Raji (cell line): Measurements from ENCODE around the gene TUBB2B.

Source experiments
- POLR2A ChIP-seq: IDR thresholded peaks from 2 replicates; pipeline ENCODE4 v1.6.1; 2011; ENCODE audit warnings: low read depth, low read length, control low read depth; ENCODE audit not compliant: insufficient read depth

Gene TUBB2B

GRCh38 chr6:3245216-3245615 is 17.8 kb upstream of the TUBB2B start:
- no peak for TF ChIP-seq POLR2A

GRCh38 chr6:3244003-3244831 is 16.8 kb upstream of the TUBB2B start:
- no peak for TF ChIP-seq POLR2A

DNA sequence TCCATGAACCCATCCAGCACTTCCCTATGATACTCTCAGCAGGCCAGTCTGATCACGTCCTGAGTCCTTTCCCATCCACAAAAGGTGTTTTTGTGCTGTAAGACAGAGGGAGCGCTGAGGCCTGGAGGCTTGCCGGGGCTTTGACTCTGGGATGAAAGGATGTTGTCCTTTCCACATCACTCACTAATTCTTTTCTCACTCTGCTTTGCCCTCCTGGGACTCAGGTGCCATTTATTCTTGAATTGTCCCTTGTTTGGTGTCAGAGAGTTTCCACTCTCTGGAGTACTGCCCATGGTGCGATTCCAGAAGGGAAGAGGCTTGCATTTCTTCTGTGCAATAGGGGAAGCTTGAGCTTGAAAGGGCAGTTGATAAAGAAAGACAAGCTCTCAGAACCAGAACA is 15.3 kb upstream of the TUBB2B start:
- TF ChIP-seq POLR2A = no peak

DNA sequence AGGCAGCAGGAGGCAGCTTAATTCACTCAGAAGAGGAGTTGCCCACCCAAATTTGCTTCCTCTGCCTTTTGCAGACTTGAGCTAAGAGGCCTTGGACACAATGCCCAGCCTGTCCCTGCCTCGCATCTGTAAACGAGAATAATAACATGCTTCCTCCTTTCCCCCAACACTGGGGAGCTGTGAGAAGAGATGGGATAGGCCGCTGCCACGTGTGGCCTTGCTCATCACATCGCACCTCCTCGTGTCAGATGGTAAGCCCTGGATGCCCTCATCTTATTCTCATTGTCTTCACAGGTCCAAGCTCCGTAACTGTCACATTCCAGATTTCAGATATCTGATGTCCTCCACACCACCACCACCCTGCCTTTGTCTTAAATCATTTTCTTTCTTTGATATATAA is 13.1 kb upstream of the TUBB2B start:
- no peak for TF ChIP-seq POLR2A

DNA sequence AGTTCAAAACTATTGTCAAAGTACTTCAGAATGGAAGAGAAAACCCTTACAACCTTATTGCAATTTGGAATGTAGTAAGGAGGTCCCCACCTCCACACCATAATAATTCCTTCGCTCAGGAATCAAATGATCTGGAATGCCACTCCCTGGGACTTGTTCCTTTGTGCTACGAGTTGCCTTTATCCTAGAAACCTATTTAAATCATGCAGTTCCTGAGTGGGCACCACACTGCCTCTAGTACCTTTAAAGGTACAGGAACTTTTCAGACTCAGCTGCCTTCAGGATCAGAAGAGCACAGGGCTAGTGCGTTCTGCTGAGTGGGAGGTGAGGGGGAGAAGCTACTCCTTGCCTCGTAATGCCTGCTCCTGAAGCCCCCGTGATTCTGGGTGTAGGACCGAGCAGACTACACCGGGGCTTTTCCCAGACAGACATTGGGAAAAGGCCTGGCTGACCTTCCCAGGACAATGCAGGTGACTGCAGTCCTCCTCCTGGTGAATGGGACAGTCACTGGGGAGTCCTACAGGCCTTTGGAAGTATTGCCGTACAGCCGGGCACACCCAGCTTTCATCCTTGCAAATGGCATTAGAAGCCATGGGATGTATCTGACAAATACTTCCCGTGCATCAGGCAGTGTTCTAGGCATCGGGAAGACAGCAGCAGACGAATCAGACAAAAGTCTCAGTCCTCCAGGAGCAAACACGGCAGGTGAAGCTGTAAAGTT is 11.8 kb upstream of the TUBB2B start:
- TF ChIP-seq POLR2A = no peak

DNA sequence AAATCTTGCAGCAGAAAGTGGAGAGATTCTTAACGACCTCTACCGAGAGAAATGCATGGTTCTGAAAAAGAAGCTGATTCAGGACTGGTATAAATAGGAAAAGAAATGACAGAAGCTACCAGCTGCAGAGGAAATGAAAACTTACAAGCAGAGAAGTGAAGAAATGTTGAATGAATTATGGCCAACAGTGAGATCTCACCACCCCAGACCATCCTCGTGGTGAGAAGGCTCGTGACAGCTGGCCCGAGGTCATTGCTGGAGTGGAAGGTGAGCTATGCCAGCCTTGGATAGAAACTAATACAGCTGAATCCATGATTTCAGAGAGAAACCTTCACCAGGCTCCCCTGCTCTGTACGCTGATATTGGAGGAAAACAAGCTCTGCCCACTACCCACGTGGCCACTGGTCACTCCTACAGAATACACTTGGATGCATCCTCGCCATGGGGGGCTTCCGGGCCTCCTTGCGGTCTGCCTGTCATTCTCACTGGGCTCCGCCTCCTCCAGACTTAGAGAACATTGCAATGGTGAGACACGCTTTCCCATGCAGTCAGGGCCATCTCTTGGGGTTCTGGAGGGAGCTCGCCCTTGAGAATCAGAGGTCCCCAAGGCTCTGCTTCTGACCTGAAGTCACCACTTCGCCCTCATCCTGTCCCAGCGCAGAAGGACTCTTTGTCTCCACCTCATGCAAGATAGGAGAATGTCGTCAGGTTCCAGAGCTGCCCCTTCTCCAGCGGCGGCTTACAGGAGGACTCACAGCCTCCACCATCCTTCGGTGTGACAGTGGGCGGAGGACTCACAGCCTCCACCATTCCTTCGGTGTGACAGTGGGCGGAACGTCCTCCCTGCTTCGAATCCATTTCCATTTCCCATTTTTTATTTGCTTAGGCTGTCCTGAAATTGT is 10.6 kb upstream of the TUBB2B start:
- TF ChIP-seq POLR2A = no peak

DNA sequence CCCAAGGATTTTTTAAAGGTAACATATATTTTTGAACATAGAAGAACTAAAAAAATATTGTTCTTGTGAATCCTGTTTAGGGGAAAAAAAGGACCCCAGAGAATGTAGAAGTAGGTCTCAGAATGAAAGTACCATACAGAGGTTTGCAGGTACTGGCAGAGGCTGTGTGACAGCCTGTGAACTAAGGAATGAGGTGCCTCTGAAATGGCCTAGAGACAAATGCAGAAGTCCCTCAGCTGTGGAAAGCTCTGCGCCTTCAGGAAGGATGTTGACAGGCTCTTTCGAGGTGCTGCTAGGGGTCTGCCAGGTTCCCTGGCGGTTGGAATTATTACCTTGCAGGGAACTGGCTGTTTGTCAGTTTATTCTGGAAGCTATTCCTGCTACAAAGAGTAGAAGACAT is 8.6 kb upstream of the TUBB2B start:
- TF ChIP-seq POLR2A = no peak

- TF ChIP-seq POLR2A = no peak
Observed at GRCh38 chr6:3235486-3235885, 8.0 kb upstream of the TUBB2B start.

DNA sequence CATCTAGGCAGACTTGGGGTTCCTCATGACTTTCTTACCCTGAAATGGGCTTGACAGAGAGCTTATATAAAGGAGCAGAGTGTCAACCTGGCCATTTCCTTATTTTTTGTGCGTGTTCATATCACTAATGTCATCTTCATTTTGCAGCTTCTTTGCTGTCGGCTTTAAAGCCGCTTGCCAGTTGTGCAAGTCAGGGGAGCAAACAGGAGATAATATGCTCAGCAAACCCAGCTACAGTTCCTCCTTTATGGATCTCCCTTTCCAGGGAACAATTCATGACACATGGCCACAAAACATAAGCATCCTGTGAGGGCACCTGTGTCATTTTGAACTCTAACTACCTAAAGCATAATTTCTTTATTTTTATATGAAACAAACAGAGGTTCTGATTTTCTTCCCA is 6.5 kb upstream of the TUBB2B start:
- TF ChIP-seq POLR2A = no peak

- TF ChIP-seq POLR2A = no peak
Observed at GRCh38 chr6:3233321-3233720, 5.9 kb upstream of the TUBB2B start.

- TF ChIP-seq POLR2A = no peak
Observed at GRCh38 chr6:3232017-3232945, 4.8 kb upstream of the TUBB2B start.

DNA sequence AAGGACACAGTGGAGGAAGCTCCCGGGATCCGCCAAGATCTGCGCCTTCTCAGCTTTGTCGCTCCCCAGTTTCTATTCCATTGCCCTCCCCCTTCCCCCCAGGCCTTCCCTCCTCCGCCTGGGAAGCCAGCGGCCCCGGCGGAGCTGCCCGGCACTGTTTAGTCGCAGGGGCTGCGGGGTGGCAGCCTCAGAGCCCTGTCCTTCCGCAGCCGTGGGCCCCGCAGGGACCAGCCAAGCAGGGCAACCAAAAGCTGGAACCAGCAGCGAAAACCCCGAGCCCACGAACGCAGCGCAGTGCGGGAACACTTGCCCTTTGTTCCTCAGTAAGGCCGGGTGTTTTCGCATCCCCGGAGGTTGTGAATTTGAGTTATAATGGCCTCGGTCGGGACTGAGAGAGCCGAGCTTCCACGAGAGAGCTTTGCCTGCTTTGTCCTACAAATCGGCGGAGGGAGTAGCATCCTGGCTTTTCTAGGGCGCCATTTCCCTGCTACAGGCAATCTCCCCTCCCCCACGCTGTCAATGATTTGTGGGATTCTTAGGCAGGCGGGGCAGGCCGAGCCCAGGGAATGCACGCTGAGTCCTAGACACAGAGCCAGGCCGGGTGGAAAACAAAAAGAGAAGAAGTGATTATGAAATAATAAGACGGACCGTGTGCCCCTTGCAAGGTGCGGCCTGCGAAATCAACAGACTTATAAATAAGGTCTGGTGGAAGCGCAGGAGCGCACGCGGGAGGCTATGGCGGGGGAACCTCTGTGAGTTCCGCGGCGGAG is 4.0 kb upstream of the TUBB2B start:
- no peak for TF ChIP-seq POLR2A

DNA sequence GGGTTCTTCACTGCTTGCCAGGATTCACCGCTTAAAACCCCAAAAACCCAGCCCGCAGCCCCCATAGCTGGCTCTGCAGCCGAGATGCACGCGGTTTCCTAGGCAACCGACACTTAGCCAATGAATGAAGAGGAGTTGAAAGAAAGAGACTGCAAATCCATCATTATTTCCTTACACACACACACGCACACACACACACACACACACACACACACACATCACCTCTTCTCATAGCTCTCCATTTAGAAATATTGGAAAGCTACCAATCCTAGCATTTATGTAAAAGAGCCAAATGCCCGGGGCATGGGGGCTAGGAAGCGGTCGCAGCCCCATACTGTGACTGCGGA is 3.4 kb upstream of the TUBB2B start:
- no peak for TF ChIP-seq POLR2A
